ENCODE results near the gene SLBP.

GRCh38 chr4:1754336-1754735, 42.2 kb upstream of the SLBP start:
- TF ChIP-seq CTCF (IDR thresholded peaks at IDR 0.05; ENCODE audit: insufficient read depth, low read length, poor library complexity, severe bottlenecking) (no peak), EZH2phosphoT487 (conservative IDR thresholded peaks at IDR 0.05; ENCODE audit: low read length) (no peak)
